A549 (cell line): ENCODE results near the gene MEGF8. TPM values are rescaled to one million over a fixed set of nuclear protein-coding genes. Genes with fewer than 3 reads are reported as not detected.

Experiments
- ATAC-seq, 2 experiments: fragments of 200-7000 bp in 1 of 2; fragments of >200 bp in 1 of 2; cut with Nextera tagmentation in 1 of 2; cut with Tn5 transposase in 1 of 2; 3 replicates each; pipeline versions ENCODE4 v1.8.0 to v1.9.1; 2018 to 2020; ENCODE audit warnings: mild to moderate bottlenecking in 1 of 2, moderate library complexity in 1 of 2
- CTCF ChIA-PET: fragments of 300-600 bp; sonication (Branson Sonifier 250); formaldehyde crosslinking; extraction: SDS; loops from one replicate; lab custom pipeline; 2021; ENCODE audit warnings: antibody characterized with exemption, inconsistent platforms; lab: Yijun Ruan, JAX
- POLR2A ChIA-PET: fragments of 350-600 bp; formaldehyde crosslinking; extraction: SDS; loops from one replicate; lab custom pipeline; 2021; ENCODE audit warnings: antibody characterized with exemption, inconsistent platforms; lab: Yijun Ruan, JAX
- DNase-seq, 2 experiments: peaks; one replicate each; pipeline versions ENCODE4 v3.0.0 to v3.0.0-alpha.2; 2011 to 2016; ENCODE audit warnings: low read depth in 1 of 2, low spot score in 1 of 2
- FAIRE-seq: peaks from 2 replicates; lab custom pipeline; 2011; peaks lifted over from hg19 to GRCh38; lab: Jason Lieb, UNC
- H3K27ac ChIP-seq, 2 experiments: fragments of >200 bp; sonication (Bioruptor Twin); formaldehyde crosslinking; 3 replicates each; pipeline ENCODE4 v1.5.1; 2016 to 2017
- H3K4me1 ChIP-seq: fragments of >200 bp; sonication (Bioruptor Twin); formaldehyde crosslinking; 3 replicates; pipeline ENCODE4 v1.6.1; 2016
- H3K4me2 ChIP-seq: fragments of >200 bp; sonication (Bioruptor Twin); formaldehyde crosslinking; 3 replicates; pipeline ENCODE4 v1.6.1; 2016
- H3K4me3 ChIP-seq: fragments of >200 bp; sonication (Bioruptor Twin); formaldehyde crosslinking; 3 replicates; pipeline ENCODE4 v1.5.1; 2016
- H3K9me3 ChIP-seq: fragments of >200 bp; sonication (Bioruptor Twin); formaldehyde crosslinking; 3 replicates; pipeline ENCODE4 v1.6.1; 2016
- ATOH8 ChIP-seq: fragments of 250-450 bp; sonication (Bioruptor Pico); IDR thresholded peaks from 2 replicates; pipeline ENCODE4 v1.5.0; 2020; ENCODE audit warnings: low read depth, mild to moderate bottlenecking, moderate library complexity
- BCL3 ChIP-seq: fragments of >200 bp; sonication (Bioruptor Twin); formaldehyde crosslinking; IDR thresholded peaks from 3 replicates; pipeline ENCODE4 v1.6.1; 2016
- BHLHE40 ChIP-seq: IDR thresholded peaks from 2 replicates; pipeline ENCODE4 v1.6.1; 2012; ENCODE audit warnings: low read depth, low read length, inconsistent platforms
- CBX2 ChIP-seq: fragments of 200-600 bp; sonication (generic); IDR thresholded peaks from 2 replicates; pipeline ENCODE4 v1.6.1; 2016; ENCODE audit warnings: low read depth, mild to moderate bottlenecking, borderline replicate concordance
- CBX8 ChIP-seq: fragments of 200-600 bp; sonication (generic); IDR thresholded peaks from 2 replicates; pipeline ENCODE4 v1.6.1; 2016
- EHF ChIP-seq: fragments of 250-450 bp; sonication (Bioruptor Pico); IDR thresholded peaks from 2 replicates; pipeline ENCODE4 v1.5.0; 2020; ENCODE audit warnings: mild to moderate bottlenecking
- EHMT2 ChIP-seq: fragments of 200-600 bp; sonication (generic); IDR thresholded peaks from 2 replicates; pipeline ENCODE4 v1.6.1; 2016; ENCODE audit warnings: antibody characterized with exemption, low read depth, mild to moderate bottlenecking, moderate library complexity
- EP300 ChIP-seq, 2 experiments: fragments of >200 bp; sonication (Bioruptor Twin); formaldehyde crosslinking; IDR thresholded peaks; 2 replicates in 1 of 2; 3 replicates in 1 of 2; pipeline ENCODE4 v1.6.1; 2016 to 2017
- GATA3 ChIP-seq: IDR thresholded peaks from 2 replicates; pipeline ENCODE4 v1.6.1; 2012; ENCODE audit warnings: borderline replicate concordance
- HDAC2 ChIP-seq: fragments of 200-600 bp; sonication (generic); IDR thresholded peaks from 2 replicates; pipeline ENCODE4 v1.6.1; 2016
- HES2 ChIP-seq: fragments of >200 bp; sonication (Bioruptor Twin); formaldehyde crosslinking; IDR thresholded peaks from 2 replicates; pipeline ENCODE4 v1.6.1; 2016
- HOXA7 ChIP-seq: fragments of 250-450 bp; sonication (Bioruptor Pico); IDR thresholded peaks from 2 replicates; pipeline ENCODE4 v1.5.0; 2020; ENCODE audit warnings: mild to moderate bottlenecking, moderate library complexity
- HOXB13 ChIP-seq: fragments of 250-450 bp; sonication (Bioruptor Pico); IDR thresholded peaks from 2 replicates; pipeline ENCODE4 v1.5.0; 2020; ENCODE audit warnings: low read depth, mild to moderate bottlenecking, moderate library complexity
- KDM1A ChIP-seq: fragments of 200-600 bp; sonication (generic); IDR thresholded peaks from 2 replicates; pipeline ENCODE4 v1.6.1; 2016; ENCODE audit warnings: low read depth, mild to moderate bottlenecking
- MAFK ChIP-seq: fragments of 450-650 bp; IDR thresholded peaks from 2 replicates; pipeline ENCODE4 v1.6.1; 2014; ENCODE audit not compliant: partially characterized antibody
- MAZ ChIP-seq: fragments of 150-350 bp; IDR thresholded peaks from 2 replicates; pipeline ENCODE4 v1.6.1; 2014; ENCODE audit warnings: antibody characterized with exemption, low read depth, low read length, borderline replicate concordance
- NFE2L2 ChIP-seq: fragments of 150-350 bp; conservative IDR thresholded peaks from 2 replicates; pipeline ENCODE4 v1.6.1; 2014; ENCODE audit warnings: low read length
- POLR2A ChIP-seq: IDR thresholded peaks from 2 replicates; pipeline ENCODE4 v1.6.1; 2012; ENCODE audit warnings: mild to moderate bottlenecking, low read length
- RAD21 ChIP-seq, 2 experiments: fragments of >200 bp in 1 of 2; sonication (Bioruptor Twin) in 1 of 2; formaldehyde crosslinking in 1 of 2; IDR thresholded peaks in 1 of 2; conservative IDR thresholded peaks in 1 of 2; 2 replicates in 1 of 2; 3 replicates in 1 of 2; pipeline ENCODE4 v1.6.1; 2012 to 2018; ENCODE audit warnings: inconsistent platforms in 1 of 2
- RARB ChIP-seq: fragments of 250-450 bp; sonication (Bioruptor Pico); IDR thresholded peaks from 2 replicates; pipeline ENCODE4 v1.8.0; 2021; ENCODE audit warnings: mild to moderate bottlenecking, moderate library complexity
- RCOR1 ChIP-seq: fragments of 150-350 bp; IDR thresholded peaks from 2 replicates; pipeline ENCODE4 v1.6.1; 2014; ENCODE audit warnings: antibody characterized with exemption, low read length, low read depth
- TFCP2L1 ChIP-seq: fragments of 250-450 bp; sonication (Bioruptor Pico); IDR thresholded peaks from 2 replicates; pipeline ENCODE4 v1.5.0; 2021; ENCODE audit warnings: mild to moderate bottlenecking
- TP53 ChIP-seq: fragments of 250-450 bp; sonication (Bioruptor Pico); IDR thresholded peaks from 2 replicates; pipeline ENCODE4 v1.5.0; 2021; ENCODE audit warnings: mild to moderate bottlenecking, moderate library complexity
- ZNF302 ChIP-seq: fragments of 250-450 bp; sonication (Bioruptor Pico); IDR thresholded peaks from 2 replicates; pipeline ENCODE4 v1.9.0; 2021; ENCODE audit warnings: inconsistent platforms, mild to moderate bottlenecking, moderate library complexity
- ZSCAN20 ChIP-seq: fragments of 250-450 bp; sonication (Bioruptor Pico); IDR thresholded peaks from 2 replicates; pipeline ENCODE4 v1.8.0; 2022; ENCODE audit warnings: mild to moderate bottlenecking, moderate library complexity
- WGBS: methylation state at CpG from one replicate; pipeline ENCODE4 v1.1.6; 2017; ENCODE audit errors: missing lambda C conversion rate; 5-methylcytosine and 5-hydroxymethylcytosine counted together
- polyA plus RNA-seq, 4 experiments: library from polyadenylated mRNA; depleted of rRNA in 3 of 4; stranded (reverse); fragments of >200 nt; fragmentation: RNase III in 1 of 4; extraction: RNeasy Plus Mini Kit Qiagen cat#74134 plus additional on column Dnase treatment in 1 of 4; gene quantifications; 2 replicates in 3 of 4; 3 replicates in 1 of 4; pipeline ENCODE4 v1.2.3, GENCODE V29; 2011 to 2017
- TF ChIP-seq, protein P1 (sequence below): fragments of 150-350 bp; IDR thresholded peaks from 2 replicates; pipeline ENCODE4 v1.6.1; 2014; ENCODE audit warnings: low read depth, mild to moderate bottlenecking, low read length
- TF ChIP-seq, protein P2 (sequence below): IDR thresholded peaks from 2 replicates; pipeline ENCODE4 v1.6.1; 2012; ENCODE audit warnings: low read depth, borderline replicate concordance

Gene MEGF8
- polyA plus RNA-seq, 2 of the 4 experiments (the other 2 are of a cell fraction): 10.4 to 27.2 TPM

GRCh38 chr19:42421101-42421500, 95.7 kb downstream of the MEGF8 start:
- ChIA-PET POLR2A (interaction anchor here (1.2 kb wide), 1 partner anchor 25 kb away, joined by 5 read pairs; no protein-coding TSS in a partner anchor), CTCF (interaction anchor here (0.6 to 12.2 kb wide), 18 partner anchors 8 to 312 kb away, joined by 3 to 302 read pairs (median 6); partner anchors contain the start of gene CXCL17)
- Histone ChIP-seq H3K4me2 (no peak overlapping the region), H3K4me3 (no peak overlapping the region), H3K27ac (no peak overlapping the region), H3K9me3 (no peaks in the 10 kb centered on the region), H3K4me1 (peaks cover 18% of the 10 kb centered on the region)
- no peak for DNase-seq
- TF ChIP-seq, protein P1, sequence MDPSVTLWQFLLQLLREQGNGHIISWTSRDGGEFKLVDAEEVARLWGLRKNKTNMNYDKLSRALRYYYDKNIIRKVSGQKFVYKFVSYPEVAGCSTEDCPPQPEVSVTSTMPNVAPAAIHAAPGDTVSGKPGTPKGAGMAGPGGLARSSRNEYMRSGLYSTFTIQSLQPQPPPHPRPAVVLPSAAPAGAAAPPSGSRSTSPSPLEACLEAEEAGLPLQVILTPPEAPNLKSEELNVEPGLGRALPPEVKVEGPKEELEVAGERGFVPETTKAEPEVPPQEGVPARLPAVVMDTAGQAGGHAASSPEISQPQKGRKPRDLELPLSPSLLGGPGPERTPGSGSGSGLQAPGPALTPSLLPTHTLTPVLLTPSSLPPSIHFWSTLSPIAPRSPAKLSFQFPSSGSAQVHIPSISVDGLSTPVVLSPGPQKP: no peak
- TF ChIP-seq EP300 (IDR thresholded peaks at IDR 0.05): no peak
- no peak for TF ChIP-seq TP53
- TF ChIP-seq, protein P2, sequence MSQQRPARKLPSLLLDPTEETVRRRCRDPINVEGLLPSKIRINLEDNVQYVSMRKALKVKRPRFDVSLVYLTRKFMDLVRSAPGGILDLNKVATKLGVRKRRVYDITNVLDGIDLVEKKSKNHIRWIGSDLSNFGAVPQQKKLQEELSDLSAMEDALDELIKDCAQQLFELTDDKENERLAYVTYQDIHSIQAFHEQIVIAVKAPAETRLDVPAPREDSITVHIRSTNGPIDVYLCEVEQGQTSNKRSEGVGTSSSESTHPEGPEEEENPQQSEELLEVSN: no peak
- no peak for TF ChIP-seq HES2
- TF ChIP-seq MAZ: no peak
- TF ChIP-seq ZNF302 (CRISPR knock-in tag): no peak
- TF ChIP-seq BCL3: no peak
- no peak for TF ChIP-seq HOXB13
- TF ChIP-seq HOXA7: no peak
- no peak for TF ChIP-seq ATOH8
- TF ChIP-seq RAD21 (conservative IDR thresholded peaks at IDR 0.05 in 1 of 2, IDR thresholded peaks at IDR 0.05 in 1 of 2): no peak
- no peak for TF ChIP-seq RCOR1
- FAIRE-seq: no peak
- 82% methylated on average over 4 of the region's 4 CpGs for WGBS
- no peak for ATAC-seq

- no peak overlapping the region for H3K4me2 ChIP-seq
- H3K4me1 ChIP-seq: peaks cover 18% of the 10 kb centered on the region
- no peak overlapping the region for H3K27ac ChIP-seq
- H3K4me3 ChIP-seq: no peak overlapping the region
- CTCF ChIA-PET: interaction anchor here (0.6 to 12.2 kb wide), 16 partner anchors 9 to 313 kb away, joined by 3 to 302 read pairs (median 14); partner anchors contain the start of gene CXCL17
- no peak for DNase-seq
- ATAC-seq: no peak
- peak; percentile 63 for FAIRE-seq
- no peak for TF ChIP-seq TFCP2L1 (CRISPR knock-in tag)
- no peak for TF ChIP-seq HOXB13
- no peak for TF ChIP-seq KDM1A
- no peak for TF ChIP-seq CBX2
- no peak for TF ChIP-seq EHF (CRISPR knock-in tag)
- no peak for TF ChIP-seq RARB
- no peak for TF ChIP-seq RAD21 (conservative IDR thresholded peaks at IDR 0.05 in 1 of 2, IDR thresholded peaks at IDR 0.05 in 1 of 2)
- no peak for TF ChIP-seq MAFK
- TF ChIP-seq ATOH8: no peak
- no peak for TF ChIP-seq GATA3
- no peak for TF ChIP-seq BCL3
- no peak for TF ChIP-seq CBX8
- TF ChIP-seq EHMT2: no peak
- no peak for TF ChIP-seq NFE2L2
- TF ChIP-seq ZSCAN20 (CRISPR knock-in tag): no peak
- no peak for TF ChIP-seq HDAC2
- TF ChIP-seq BHLHE40: no peak
- TF ChIP-seq, protein P2: no peak
- TF ChIP-seq HES2: no peak
- TF ChIP-seq POLR2A: no peak
- POLR2A ChIA-PET: no interaction called here
- no peaks in the 10 kb centered on the region for H3K9me3 ChIP-seq
- 75% methylated on average over 9 of the region's 9 CpGs for WGBS
Measured at GRCh38 chr19:42421591-42422031, 96.2 kb downstream of the MEGF8 start.
